CD4-positive, alpha-beta T cell treated with Interleukin-4 for 1 hour (primary cell): Measurements from ENCODE around the gene MX1.

Source experiments
- DNase-seq, 2 donors: peaks; one replicate each; pipeline ENCODE4 v3.0.0-alpha.2; 2020 to 2022

MX1 gene

DNA sequence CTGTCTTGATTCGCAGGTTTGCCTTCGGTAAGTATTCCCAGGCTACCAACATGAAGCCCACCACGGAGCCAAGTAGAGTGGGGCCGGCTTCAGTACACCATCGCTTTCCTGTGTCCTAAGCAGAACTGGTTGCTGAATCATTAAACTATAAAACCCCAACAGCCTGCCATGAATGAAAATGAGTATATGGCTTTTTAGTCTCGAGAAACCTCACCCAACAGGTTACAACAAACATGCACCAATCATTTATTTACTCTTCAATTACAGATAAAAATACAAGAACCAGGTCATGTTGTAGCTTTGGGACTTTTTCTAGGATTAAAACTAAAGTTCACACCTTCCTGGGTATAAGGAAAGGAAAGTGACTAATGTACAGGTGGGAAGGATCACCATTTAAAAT, 74.3 kb downstream of the MX1 start:
- DNase-seq = no peak

DNA sequence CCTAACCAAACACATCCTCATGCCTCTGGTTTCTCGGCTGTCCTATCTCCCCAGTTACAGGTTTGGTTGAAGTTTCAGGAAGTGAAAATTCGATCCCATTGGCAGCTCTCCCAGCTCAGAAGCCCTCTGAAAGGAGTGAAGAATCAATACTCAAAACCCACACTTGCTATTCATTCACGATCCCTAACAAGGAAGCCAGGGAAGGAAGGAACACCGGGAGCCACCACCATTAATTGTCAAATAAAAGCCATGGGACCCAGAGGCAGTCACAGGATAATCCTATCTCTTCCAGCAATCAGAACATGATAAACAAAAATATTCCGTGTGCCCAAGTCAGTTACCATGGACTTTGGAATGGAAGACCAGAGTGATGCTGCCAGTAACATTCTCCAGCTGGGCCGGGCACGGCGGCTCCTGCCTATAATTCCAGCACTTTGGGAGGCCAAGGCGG, 74.9 kb downstream of the MX1 start:
- no peak for DNase-seq

DNA sequence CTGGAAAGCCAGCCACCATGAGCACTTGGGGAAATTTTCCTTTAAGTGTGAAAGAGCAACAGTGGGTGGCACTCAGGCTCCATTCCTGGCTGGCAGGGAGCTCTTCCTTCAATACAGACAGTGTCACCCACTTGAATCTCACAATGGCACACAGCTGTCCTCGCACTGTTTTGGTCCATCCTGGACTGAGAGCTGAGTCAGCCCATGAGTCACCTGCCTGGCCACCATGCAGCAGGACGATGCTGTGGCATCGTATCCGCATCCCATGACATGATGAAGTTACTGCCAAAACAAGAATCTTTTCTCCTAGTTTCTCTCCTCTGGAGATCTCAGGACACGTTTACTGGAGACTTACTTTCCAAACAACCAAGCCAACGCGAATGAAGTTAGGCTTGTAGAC, 75.9 kb downstream of the MX1 start:
- DNase-seq = no peak

- no peak for DNase-seq
Observed at GRCh38 chr21:41503331-41503730, 77.3 kb downstream of the MX1 start.

DNA sequence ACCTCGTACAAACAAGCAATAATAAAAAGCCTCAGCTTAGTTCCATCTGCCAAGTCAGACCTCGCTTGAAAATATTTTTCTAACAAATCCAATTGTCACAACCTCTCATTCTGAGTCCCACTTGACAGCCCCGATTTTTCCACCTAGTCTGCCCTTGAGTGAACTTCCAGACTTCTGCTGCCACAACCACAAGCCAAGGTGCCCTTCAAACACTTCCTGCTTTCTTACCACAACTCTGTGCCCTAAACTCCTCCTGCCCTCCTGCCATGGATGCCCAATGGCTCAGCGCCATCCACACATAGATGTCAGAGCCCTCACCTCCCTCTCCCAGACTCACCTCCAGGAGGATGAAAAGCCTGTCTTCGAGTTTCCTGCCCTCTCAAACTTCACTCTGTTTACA, 78.0 kb downstream of the MX1 start:
- no peak for DNase-seq

DNA sequence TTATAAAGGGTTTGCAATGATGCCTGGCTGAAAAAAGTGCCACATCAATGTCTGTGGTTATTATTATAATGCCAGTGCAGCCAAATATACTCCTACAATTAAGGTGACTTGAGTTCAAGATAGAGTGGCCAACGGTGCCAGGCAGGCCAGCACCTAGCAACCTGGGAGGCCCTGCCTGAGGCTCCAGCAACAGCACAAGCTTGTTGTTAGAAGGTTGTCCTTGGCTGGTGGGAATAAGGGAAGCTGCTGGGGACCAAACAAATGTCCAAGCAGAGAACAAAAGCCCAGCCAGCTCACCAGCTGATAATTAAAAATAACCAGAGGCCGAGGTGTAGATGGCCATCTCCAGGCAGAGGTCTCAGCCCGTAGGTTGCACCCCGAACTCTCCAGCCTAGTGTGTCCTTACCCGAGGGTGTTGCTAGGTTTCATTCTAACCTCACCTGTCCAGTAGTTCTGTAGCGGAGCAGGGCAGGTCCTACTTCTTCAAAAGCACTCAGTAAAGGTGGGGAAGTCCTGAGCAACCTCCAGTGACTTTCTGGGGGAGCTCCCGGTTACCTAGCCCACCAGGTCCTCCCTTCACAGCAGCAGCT, 80.1 kb downstream of the MX1 start:
- DNase-seq = no peak

GRCh38 chr21:41506611-41507520, 80.8 kb downstream of the MX1 start:
- DNase-seq = no peak

GRCh38 chr21:41507521-41508414, 81.7 kb downstream of the MX1 start, which contains the start of gene TMPRSS2:
Gene TMPRSS2 (minus strand): TSS chr21:41508158. CDS start chr21:41498133, 10,025 bp downstream.
- DNase-seq = no peak

GRCh38 chr21:41508415-41509144, 82.5 kb downstream of the MX1 start:
- DNase-seq = no peak
